HG03159 (cell line): Measurements from ENCODE around the gene MYOZ3.

Source experiments
- ATAC-seq: cut with Tn5 transposase; IDR thresholded peaks from one replicate; pipeline ENCODE4 v1.9.1; 2021; ENCODE audit warnings: mild to moderate bottlenecking, moderate library complexity; ENCODE audit not compliant: unreplicated experiment

The MYOZ3 gene

DNA sequence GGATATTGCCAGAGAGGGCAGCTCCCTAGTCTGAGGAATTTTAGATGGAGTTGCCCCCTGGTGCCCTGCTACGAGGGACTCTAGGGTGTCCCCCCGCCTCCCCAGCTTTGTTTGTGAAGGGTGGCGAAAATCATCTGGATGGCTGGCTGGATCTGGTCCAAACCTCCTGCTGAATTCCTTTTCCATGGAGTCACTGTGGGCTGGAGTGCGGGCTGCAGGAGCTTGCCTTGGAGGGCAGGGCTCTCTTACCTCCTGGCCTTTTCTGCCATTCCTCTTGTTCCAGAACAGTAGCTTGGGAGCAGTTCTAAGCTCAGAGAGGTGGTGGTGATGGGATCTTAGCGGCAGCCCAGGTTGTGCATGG lies 18.5 kb upstream of the MYOZ3 start:
- ATAC-seq: no peak

DNA sequence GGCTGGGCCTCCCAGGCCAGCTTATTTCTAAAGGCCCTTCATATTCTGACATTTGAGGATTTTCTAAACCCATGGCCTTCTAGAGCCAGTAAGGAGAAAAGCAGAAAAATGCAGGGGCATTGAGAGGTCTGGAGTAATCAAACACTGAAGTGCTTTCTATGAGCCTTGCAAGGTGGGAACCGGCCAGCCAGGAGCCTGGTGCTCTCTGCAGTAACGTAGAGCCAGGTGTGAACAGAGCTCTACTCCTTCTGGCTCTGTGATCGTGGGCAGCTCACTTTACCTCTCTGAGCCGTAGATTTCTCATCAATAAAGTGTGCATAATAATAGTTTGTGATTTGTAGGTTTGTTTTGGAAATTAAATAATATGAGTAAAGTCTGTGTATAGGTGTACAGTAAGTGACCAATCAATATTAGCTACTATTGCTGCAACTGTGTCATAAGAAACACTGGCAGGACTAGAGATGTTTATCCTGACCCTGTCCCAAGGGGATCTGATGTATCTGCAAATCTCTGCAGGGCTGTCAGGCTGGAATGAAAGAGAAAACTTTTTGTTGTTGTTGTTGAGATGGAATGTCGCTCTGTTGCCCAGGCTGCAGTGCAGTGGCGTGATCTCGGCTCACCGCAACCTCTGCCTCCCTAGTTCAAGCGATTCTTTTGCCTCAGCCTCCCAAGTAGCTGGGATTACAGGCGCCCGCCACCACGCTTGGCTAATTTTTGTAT lies 17.9 kb upstream of the MYOZ3 start:
- ATAC-seq: no peak

DNA sequence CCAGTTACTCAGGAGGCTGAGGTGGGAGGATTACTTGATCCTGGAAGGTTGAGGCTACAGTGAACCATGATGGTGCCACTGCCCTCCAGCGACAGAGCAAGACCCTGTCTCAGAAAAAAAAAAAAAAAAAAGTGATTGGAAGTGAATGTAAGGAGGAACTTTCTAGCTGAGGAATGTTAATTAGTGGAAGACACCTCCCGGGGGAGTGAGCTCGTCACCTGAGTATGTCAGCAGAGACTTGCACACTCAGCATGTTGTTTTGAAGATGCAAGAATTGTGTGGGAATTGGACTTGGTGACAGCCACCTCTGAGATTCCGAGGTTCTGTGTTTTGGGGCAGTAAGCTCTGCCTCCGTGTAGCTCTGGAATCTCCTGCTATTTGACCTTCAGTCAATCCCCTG lies 17.0 kb upstream of the MYOZ3 start:
- ATAC-seq: no peak

DNA sequence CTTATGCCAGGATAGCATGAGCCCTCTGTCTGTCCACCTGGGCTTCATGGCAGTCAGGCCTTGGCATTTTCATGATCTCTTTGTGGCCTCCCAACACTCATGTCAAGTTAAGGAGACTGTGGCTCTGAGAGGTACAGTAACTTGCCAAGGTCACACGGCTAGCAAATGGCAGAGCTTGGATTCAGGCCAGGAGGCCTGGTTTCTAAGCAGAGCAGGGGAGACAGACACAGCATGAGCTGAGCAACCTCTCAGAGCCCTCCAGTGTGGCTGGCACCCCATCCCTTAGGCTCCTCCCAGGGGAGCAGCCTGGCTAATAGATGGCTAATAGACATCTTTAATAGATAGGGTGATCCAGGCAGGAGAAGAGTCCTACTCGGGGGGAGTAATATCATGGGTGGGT lies 16.5 kb upstream of the MYOZ3 start:
- no peak for ATAC-seq

DNA sequence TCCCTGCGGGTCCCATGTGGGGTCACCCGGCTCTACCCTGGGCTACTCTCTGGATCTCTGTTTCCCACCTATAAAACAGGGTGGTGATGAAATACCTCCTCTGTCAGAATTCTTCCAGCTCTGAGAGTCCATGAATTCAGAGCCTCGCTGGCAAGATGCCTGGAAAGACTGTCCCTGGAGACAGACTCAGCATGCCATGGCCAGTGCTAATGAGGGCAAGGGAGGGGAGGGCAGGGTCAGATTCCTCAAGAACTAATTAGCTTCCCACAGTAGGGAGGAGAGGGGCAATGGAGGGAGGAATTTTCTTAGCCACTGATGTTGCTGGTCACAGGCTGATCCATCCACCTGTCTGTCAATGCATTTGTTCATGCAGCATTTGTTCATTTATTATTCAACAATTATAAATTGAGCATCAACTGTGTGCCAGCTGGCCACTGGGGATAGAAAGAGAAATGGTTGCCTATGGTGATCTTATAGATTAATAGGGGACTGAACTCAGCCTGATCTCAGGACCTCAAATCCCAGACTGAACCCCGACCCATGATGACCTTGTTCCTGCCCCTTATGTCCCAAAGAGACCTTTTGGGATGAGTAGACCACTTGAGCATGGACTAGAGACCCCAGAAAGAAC lies 15.9 kb upstream of the MYOZ3 start:
- no peak for ATAC-seq

DNA sequence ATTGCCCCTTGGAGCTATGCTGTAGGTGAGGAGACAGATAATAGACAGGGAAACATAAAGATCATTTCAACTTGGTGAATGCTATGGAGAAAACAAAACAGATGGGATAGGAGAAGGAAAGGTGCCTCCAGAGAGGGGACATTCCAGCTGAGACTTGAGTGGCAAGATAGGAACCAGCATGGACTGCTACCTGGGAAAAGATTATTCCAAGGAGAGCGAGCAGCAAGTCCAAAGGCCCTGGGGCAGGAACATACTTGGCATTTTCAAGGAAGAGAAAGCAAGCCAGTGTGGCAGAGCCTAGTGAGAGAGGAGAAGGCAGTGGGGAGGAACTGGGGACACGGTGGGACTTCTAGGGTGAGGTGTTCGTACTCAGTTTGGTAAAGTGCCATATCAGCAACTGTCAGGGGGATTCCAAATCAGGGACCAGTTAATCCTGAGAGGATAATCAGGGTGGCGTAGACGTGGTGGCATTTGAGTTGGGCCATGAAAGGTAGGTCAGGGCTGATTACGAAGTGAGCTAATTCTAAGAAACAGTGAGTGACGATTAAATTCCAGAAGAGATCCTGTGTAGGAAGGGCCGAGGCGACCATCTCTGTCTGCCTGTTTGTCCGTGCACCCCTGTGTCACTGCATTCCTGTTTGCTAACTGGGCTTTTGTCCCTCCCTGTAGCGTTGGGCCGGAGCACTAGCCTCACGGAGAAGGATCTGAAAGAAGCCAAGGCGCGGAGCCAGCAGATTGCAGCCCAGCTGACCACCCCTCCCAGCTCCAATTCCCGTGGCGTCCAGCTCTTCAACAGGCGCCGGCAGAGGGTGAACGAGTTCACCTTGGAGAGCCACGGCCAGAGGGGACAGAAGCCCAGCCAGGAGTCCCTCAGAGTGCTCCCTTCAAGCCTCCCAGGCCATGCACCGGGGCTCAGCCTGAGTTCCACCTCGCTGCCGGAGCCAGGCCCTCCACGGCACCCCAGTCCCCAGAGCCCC lies 13.5 kb upstream of the MYOZ3 start:
- ATAC-seq: no peak

DNA sequence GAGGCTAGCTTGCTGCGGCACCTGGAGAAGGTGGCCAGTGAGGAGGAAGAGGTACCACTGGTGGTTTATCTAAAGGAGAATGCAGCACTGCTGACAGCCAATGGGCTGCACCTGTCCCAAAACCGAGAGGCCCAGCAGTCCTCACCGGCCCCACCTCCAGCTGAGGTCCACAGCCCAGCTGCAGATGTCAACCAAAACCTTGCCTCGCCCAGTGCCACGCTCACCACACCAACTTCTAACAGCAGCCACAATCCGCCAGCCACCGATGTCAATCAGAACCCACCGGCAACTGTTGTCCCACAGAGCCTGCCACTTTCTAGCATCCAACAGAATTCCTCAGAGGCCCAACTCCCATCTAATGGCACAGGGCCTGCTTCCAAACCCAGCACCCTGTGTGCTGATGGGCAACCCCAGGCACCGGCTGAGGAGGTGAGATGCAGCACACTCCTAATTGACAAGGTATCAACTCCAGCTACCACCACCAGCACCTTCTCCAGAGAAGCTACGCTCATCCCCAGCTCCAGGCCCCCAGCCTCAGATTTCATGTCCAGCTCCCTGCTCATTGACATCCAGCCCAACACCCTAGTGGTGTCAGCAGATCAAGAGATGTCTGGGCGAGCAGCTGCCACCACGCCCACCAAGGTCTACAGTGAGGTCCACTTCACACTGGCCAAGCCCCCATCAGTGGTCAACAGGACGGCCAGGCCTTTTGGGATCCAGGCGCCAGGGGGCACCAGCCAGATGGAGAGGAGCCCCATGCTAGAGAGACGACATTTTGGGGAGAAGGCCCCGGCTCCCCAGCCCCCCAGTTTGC lies 12.6 kb upstream of the MYOZ3 start:
- no peak for ATAC-seq

DNA sequence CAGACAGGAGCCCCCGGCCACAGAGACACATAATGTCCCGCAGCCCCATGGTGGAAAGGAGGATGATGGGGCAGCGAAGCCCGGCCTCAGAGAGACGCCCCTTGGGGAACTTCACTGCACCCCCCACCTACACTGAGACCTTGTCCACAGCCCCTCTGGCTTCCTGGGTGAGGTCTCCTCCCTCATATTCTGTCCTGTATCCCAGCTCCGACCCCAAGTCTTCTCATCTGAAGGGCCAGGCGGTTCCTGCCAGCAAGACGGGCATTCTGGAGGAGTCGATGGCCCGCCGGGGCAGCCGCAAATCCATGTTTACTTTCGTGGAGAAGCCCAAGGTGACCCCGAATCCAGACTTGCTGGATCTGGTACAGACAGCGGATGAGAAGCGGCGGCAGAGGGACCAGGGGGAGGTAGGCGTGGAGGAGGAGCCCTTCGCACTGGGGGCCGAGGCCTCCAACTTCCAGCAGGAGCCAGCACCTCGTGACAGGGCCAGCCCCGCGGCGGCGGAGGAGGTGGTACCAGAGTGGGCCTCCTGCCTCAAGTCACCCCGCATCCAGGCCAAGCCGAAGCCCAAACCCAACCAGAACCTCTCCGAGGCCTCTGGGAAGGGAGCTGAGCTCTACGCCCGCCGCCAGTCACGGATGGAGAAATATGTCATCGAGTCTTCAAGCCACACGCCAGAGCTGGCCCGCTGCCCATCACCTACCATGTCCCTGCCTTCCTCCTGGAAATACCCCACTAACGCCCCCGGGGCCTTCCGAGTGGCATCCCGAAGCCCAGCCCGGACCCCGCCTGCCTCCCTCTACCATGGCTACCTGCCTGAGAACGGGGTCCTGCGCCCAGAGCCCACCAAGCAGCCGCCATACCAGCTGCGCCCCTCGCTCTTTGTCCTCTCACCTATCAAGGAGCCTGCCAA lies 11.7 kb upstream of the MYOZ3 start:
- no peak for ATAC-seq

DNA sequence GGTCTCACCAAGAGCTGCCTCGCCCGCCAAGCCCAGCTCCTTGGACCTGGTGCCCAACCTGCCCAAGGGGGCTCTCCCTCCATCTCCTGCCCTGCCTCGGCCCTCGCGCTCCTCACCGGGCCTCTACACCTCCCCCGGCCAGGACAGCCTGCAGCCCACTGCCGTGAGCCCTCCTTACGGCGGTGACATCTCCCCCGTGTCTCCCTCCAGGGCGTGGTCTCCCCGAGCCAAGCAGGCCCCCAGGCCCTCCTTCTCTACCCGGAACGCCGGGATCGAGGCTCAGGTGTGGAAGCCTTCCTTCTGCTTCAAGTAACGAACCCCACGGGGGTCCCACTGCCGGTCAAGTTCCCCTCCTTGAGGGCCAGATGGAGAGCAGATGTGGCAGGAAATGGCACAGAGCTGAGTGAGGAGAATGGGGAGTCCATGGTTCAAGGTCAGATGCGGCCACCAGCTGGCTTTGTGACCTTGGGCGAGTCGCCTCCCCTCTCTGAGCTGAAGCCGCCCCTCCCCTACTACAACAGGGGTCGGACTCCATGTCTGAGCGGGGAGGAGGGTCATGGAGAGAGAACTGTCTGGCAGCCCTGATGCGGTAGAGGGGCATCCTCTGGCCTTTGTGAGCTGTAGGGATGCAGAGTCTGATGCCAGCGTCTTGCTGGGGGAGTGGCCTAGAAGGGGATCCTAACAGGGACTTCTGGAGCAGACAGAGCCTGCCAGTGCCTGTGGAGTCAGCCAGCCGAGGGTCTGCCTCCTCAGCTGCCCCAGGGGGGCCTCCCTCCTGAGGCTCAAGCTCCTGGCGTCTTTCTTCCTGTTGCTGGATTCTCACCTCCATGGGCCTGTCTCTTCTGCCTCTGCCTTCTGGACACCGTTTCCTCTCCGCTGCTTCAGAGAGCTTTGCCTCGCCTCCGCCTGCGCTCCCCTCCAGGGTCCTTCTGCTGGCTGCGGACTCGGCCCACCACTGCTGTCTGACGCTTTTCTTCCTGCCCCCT lies 10.7 kb upstream of the MYOZ3 start:
- no peak for ATAC-seq

DNA sequence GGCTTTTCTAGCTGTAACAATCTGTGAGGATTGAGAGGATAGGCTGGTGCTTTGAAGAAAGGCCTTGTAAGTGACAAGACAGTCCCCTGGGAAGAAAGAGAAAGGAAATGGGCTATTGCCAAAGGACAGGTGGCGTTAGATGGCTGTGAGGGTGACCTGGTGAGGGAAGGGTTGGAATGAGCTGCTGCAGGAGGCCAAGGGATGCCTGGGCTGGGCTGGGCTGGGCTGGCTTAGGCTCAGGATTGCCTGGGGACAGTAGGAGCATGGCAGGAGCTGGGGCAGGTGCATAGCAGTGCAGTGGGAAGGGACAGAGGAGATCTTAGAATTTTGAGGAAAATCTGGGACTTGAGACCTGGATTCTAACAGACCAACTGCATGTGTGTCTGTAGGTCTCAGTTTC lies 9.7 kb upstream of the MYOZ3 start:
- no peak for ATAC-seq

DNA sequence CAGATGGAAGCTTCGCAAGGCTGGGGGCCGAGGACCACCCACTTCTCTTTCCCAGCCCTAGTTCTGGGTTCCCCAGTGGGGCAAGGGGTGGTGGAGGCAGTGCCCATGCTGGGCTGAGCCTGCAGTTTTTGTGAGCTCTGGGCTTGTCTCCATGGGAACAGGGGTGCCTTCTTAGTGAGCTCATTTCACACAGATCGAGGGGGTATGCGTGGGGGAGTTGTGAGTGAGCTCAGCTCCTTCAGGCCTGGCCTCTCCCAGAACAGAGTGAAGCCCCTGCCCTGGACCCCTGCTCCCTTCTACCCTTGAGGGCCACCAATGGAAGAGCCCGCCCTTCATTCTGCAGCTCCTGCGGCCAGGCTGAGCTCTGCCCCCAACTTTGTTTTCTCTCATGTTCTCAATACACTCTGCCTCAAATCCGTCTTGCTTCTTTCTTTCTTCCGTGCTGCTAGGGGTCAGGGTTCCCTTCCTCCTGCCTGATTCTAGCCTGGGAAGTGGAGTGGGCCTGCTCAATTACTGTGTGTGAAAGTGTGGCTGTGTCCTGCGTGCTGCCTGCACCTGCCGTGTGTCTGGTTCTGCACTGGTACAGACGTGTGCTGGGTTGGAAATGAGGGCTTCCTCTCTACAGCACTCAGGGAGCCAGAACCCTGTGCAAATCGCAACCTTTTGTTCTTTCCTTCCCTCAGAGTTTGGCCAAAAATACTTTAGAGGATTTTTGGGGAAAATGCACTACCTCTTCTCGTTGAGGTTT lies 9.0 kb upstream of the MYOZ3 start:
- no peak for ATAC-seq

DNA sequence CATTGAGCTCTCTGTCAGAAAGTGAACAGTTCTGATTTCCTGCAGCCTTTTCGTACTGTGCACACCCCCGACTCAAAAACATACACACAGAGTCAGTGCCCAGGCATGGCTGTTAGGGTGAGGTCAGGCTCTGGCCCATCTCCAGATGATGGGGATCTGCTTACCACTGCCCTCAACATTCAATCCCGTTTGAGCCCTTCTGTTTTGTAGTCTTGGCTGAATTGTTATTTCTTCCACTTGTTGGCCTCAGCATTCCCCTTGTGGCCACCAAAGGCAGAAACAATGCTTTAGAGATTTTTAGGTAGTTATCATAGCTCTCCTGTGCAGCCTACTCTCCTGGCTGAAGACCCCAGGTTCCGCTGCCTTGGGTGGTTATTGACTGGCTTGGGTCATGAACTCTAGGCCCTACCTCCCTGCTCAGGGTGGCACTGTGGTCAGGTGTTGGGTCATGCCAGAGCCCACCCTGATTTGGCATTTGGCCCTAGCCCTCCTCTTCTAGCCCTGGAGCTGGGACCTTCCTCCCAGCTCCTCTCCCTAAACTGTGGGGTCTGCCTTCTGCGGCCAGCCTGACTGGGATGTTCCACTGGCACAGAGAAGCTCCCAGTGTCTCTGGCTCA lies 7.8 kb upstream of the MYOZ3 start:
- ATAC-seq: no peak

DNA sequence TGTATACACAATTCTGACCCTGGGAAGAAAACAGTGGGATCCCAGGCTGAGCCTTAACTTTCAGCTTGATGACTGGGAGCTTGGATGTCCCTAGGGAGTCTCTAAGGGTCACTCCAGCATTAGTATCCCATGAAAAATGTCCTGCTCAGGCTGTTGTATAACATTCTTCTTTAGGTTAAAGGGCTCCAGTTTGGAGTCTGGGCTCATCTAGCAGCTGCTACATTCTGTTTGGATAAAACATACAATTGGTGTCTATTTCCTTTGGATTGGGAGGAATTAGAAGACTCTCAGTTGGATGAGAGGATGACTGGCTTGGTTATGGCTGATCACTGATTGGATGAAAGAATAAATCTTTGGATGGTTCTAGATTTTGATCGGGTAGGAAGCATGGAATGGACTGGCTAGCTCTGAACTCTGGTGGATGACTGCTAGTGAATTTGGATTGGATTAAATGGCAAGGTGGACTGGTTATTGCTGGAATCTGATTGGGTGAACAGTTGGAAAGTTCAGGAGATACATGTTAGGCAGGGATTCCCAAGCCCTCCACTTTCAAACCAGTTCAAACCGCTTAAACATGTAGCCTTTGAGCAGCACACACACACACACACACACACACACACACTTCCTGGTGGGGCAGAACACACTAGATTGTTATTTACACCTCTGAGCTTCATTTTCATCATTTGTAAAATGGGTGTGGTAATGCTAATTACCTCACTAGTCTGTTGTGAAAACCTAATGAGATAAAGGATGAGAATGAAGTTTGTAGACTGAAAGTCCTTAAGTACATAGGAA lies 7.1 kb upstream of the MYOZ3 start:
- ATAC-seq: no peak

DNA sequence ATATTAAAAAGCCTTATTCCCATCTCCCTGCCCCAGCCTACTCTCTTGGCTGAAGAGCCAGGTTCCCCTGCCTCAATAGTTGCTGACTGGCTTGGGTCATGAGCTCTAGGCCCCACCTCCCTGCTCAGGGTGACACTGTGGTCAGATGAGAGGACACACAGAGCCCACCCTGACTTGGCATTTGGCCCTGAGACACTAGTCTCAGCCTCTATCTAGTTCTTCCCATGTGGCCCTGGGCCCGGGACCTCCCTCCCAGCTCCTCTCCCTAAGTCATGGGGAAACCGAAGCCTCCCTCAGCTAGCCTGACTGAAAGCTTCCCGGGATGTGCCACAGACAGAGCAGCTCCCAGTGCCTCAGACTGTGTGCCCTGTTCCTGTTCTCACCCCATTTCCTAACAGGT lies 5.8 kb upstream of the MYOZ3 start:
- no peak for ATAC-seq

DNA sequence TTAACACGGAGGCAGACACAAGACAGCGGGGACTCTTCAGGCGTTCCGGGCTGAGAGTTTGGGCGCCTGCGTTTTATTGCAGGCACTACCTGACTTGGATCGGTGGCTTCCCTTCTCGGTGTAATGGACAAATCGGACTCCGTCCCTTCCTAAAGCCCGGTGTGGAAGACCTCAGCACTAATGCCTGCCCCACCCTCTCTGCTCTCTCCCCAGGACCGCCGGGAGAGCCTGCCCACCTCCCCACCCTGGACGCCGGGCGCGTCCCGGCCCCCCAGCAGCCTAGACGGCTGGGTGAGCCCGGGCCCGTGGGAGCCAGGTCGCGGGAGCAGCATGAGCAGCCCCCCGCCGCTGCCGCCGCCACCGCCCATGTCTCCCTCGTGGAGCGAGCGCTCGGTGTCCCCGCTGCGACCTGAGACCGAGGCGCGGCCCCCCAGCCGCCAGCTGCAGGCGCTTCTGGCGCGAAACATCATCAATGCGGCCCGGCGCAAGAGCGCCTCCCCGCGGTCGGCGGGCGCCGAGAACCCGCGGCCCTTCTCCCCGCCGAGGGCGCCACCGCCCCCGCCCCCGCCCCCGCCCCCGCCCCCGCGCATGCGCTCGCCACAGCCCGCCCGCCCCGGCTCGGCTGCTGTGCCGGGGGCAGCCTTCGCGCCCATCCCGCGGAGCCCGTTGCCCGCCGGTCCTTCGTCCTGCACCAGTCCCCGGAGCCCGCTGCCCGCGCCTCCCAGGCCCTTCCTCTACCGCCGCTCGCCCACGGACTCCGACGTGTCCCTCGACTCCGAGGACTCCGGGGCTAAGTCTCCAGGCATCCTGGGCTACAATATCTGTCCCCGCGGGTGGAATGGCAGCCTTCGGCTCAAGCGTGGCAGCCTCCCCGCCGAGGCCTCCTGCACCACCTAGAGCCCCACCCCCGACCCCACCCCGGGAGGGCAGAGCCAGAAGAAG lies 4.6 kb upstream of the MYOZ3 start:
- peak; percentile 77 for ATAC-seq

DNA sequence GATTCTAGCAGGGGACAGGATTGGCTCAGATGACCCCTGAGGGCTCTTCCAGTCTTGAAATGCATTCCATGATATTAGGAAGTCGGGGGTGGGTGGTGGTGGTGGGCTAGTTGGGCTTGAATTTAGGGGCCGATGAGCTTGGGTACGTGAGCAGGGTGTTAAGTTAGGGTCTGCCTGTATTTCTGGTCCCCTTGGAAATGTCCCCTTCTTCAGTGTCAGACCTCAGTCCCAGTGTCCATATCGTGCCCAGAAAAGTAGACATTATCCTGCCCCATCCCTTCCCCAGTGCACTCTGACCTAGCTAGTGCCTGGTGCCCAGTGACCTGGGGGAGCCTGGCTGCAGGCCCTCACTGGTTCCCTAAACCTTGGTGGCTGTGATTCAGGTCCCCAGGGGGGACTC lies 2.9 kb upstream of the MYOZ3 start:
- no peak for ATAC-seq
